H9 (cell line): ENCODE measurements around the gene POU2F3. TPM values are rescaled to one million over a fixed set of nuclear protein-coding genes. Genes with fewer than 3 reads are reported as not detected.

Experiments
- DNase-seq: peaks from one replicate; pipeline ENCODE4 v3.0.0-alpha.2; 2017
- H2AFZ ChIP-seq: one replicate; pipeline ENCODE4 v1.6.1; 2013; ENCODE audit warnings: mild to moderate bottlenecking, low read length, control low read depth, moderate library complexity
- H2AK5ac ChIP-seq: 2 replicates; pipeline ENCODE4 v1.6.1; 2013; ENCODE audit warnings: low read length, control low read depth, mixed read lengths; ENCODE audit not compliant: insufficient read length
- H2BK120ac ChIP-seq: one replicate; pipeline ENCODE4 v1.6.1; 2013; ENCODE audit warnings: low read depth, mild to moderate bottlenecking, low read length, control low read depth, inconsistent platforms; ENCODE audit not compliant: poor library complexity, severe bottlenecking
- H2BK12ac ChIP-seq: 2 replicates; pipeline ENCODE4 v1.6.1; 2013; ENCODE audit warnings: low read length, control low read depth, mixed read lengths, low read depth; ENCODE audit not compliant: insufficient read length
- H2BK15ac ChIP-seq: 2 replicates; pipeline ENCODE4 v1.6.1; 2013; ENCODE audit warnings: low read depth, low read length, control low read depth
- H2BK20ac ChIP-seq: one replicate; pipeline ENCODE4 v1.6.1; 2013; ENCODE audit warnings: low read depth, mild to moderate bottlenecking, low read length, control low read depth, inconsistent platforms; ENCODE audit not compliant: poor library complexity, severe bottlenecking
- H2BK5ac ChIP-seq: 2 replicates; pipeline ENCODE4 v1.6.1; 2013; ENCODE audit warnings: low read length, control low read depth, mixed read lengths; ENCODE audit not compliant: insufficient read length
- H3K14ac ChIP-seq: 2 replicates; pipeline ENCODE4 v1.6.1; 2013; ENCODE audit warnings: low read length, control low read depth; ENCODE audit not compliant: insufficient read depth
- H3K18ac ChIP-seq: 2 replicates; pipeline ENCODE4 v1.6.1; 2013; ENCODE audit warnings: low read depth, mild to moderate bottlenecking, mixed read lengths, low read length, control low read depth; ENCODE audit not compliant: insufficient read length
- H3K23ac ChIP-seq: 2 replicates; pipeline ENCODE4 v1.6.1; 2013; ENCODE audit warnings: low read length, control low read depth, mixed read lengths, low read depth; ENCODE audit not compliant: insufficient read length
- H3K23me2 ChIP-seq: 2 replicates; pipeline ENCODE4 v1.6.1; 2013; ENCODE audit warnings: low read depth, mild to moderate bottlenecking, mixed read lengths, low read length, control low read depth; ENCODE audit not compliant: insufficient read length, poor library complexity, severe bottlenecking
- H3K27ac ChIP-seq: 2 replicates; pipeline ENCODE4 v1.5.1; 2013; ENCODE audit warnings: low read length, control low read depth, mixed read lengths, low read depth; ENCODE audit not compliant: insufficient read length
- H3K27me3 ChIP-seq: 2 replicates; pipeline ENCODE4 v1.6.1; 2013; ENCODE audit warnings: low read length, control low read depth, inconsistent platforms; ENCODE audit not compliant: insufficient read depth
- H3K4ac ChIP-seq: 2 replicates; pipeline ENCODE4 v1.6.1; 2013; ENCODE audit warnings: low read depth, mild to moderate bottlenecking, control low read depth, inconsistent platforms, low read length, moderate library complexity
- H3K4me1 ChIP-seq: 2 replicates; pipeline ENCODE4 v1.6.1; 2013; ENCODE audit warnings: low read length, control low read depth, inconsistent platforms; ENCODE audit not compliant: insufficient read depth
- H3K4me2 ChIP-seq: 2 replicates; pipeline ENCODE4 v1.6.1; 2013; ENCODE audit warnings: low read length, control low read depth, mixed read lengths; ENCODE audit not compliant: insufficient read length, insufficient read depth
- H3K56ac ChIP-seq: 2 replicates; pipeline ENCODE4 v1.6.1; 2013; ENCODE audit warnings: low read depth, mild to moderate bottlenecking, mixed read lengths, low read length, control low read depth; ENCODE audit not compliant: insufficient read length
- H3K79me1 ChIP-seq: 2 replicates; pipeline ENCODE4 v1.6.1; 2013; ENCODE audit warnings: low read depth, mild to moderate bottlenecking, moderate library complexity, low read length, control low read depth, inconsistent platforms; ENCODE audit not compliant: insufficient read depth, poor library complexity, severe bottlenecking
- H3K79me2 ChIP-seq: 2 replicates; pipeline ENCODE4 v1.6.1; 2013; ENCODE audit warnings: low read length, control low read depth, inconsistent platforms; ENCODE audit not compliant: insufficient read depth
- H3K9ac ChIP-seq: 2 replicates; pipeline ENCODE4 v1.6.1; 2013; ENCODE audit warnings: low read length, control low read depth, mixed read lengths; ENCODE audit not compliant: insufficient read length; ENCODE audit errors: extremely low read depth
- H3K9me3 ChIP-seq: one replicate; pipeline ENCODE4 v1.6.1; 2013; ENCODE audit warnings: low read depth, low read length, inconsistent platforms; ENCODE audit not compliant: control insufficient read depth
- H3T11ph ChIP-seq: one replicate; pipeline ENCODE4 v1.6.1; 2013; ENCODE audit warnings: mild to moderate bottlenecking, low read length, control low read depth, inconsistent platforms
- H4K20me1 ChIP-seq: one replicate; pipeline ENCODE4 v1.6.1; 2013; ENCODE audit not compliant: control insufficient read depth, insufficient read length, insufficient read depth
- H4K5ac ChIP-seq: 2 replicates; pipeline ENCODE4 v1.6.1; 2013; ENCODE audit warnings: low read depth, mild to moderate bottlenecking, mixed read lengths, low read length, control low read depth; ENCODE audit not compliant: insufficient read length
- H4K8ac ChIP-seq: replicated peaks from 2 replicates; pipeline ENCODE4 v1.6.1; 2013; ENCODE audit warnings: low read length, control low read depth, mixed read lengths, low read depth; ENCODE audit not compliant: insufficient read length
- H4K91ac ChIP-seq: 2 replicates; pipeline ENCODE4 v1.6.1; 2013; ENCODE audit warnings: low read depth, mild to moderate bottlenecking, moderate library complexity, mixed read lengths, low read length, control low read depth; ENCODE audit not compliant: insufficient read length
- H3K27ac Mint-ChIP-seq, 3 experiments: 2 replicates in 2 of 3; 3 replicates in 1 of 3; pipeline ENCODE4 v1.8.0; 2020 to 2021; ENCODE audit warnings: mixed read lengths in 3 of 3, mild to moderate bottlenecking in 1 of 3, moderate library complexity in 1 of 3
- H3K27me3 Mint-ChIP-seq: 2 replicates; pipeline ENCODE4 v1.8.0; 2021; ENCODE audit warnings: low read depth, mild to moderate bottlenecking, moderate library complexity, mixed read lengths
- H3K36me3 Mint-ChIP-seq, 3 experiments: 2 replicates in 2 of 3; 3 replicates in 1 of 3; pipeline ENCODE4 v1.8.0; 2020 to 2021; ENCODE audit warnings: low read depth in 3 of 3, mixed read lengths in 3 of 3; ENCODE audit not compliant: insufficient read depth in 1 of 3
- H3K4me1 Mint-ChIP-seq, 2 experiments: 2 replicates each; pipeline ENCODE4 v1.8.0; 2020; ENCODE audit warnings: mixed read lengths in 2 of 2
- H3K4me3 Mint-ChIP-seq, 2 experiments: 2 replicates in 1 of 2; 3 replicates in 1 of 2; pipeline ENCODE4 v1.8.0; 2020 to 2021; ENCODE audit warnings: mild to moderate bottlenecking in 2 of 2, mixed read lengths in 2 of 2, moderate library complexity in 1 of 2
- H3K9me3 Mint-ChIP-seq, 2 experiments: 2 replicates in 1 of 2; 3 replicates in 1 of 2; pipeline ENCODE4 v1.8.0; 2020; ENCODE audit warnings: mild to moderate bottlenecking in 2 of 2, mixed read lengths in 2 of 2, moderate library complexity in 1 of 2
- CTCF ChIP-seq: fragments of 200-600 bp; sonication (generic); conservative IDR thresholded peaks from 3 replicates; pipeline ENCODE4 v1.8.0; 2021; ENCODE audit warnings: antibody characterized with exemption, mild to moderate bottlenecking
- WGBS: extraction: QIAGEN DNeasy Blood & Tissue Kit; methylation state at CpG from one replicate; pipeline ENCODE4 v1.1.7; 2013; ENCODE audit warnings: missing lambda C conversion rate, low lambda C conversion rate, mixed read lengths; ENCODE audit not compliant: insufficient read length; ENCODE audit errors: extremely low coverage; 5-methylcytosine and 5-hydroxymethylcytosine counted together
- total RNA-seq: library from RNA; stranded (reverse); gene quantifications from 2 replicates; pipeline ENCODE4 v1.2.1, GENCODE V29; 2021

Gene POU2F3
- total RNA-seq, 1 experiment from 2014 or later = 1.1 TPM

- peaks cover 20 to 26% of the 10 kb centered on the region in 2 experiments for H3K4me1 Mint-ChIP-seq
- H3K27ac Mint-ChIP-seq = no peak overlapping the region
- no peaks in the 10 kb centered on the region for H4K20me1 ChIP-seq
- H3T11ph ChIP-seq = no peak overlapping the region
- H2AFZ ChIP-seq = no peak overlapping the region
- H2BK12ac ChIP-seq = no peak overlapping the region
- H4K5ac ChIP-seq = no peak overlapping the region
- H3K9me3 ChIP-seq = no peaks in the 10 kb centered on the region
- no peak overlapping the region for H3K27ac ChIP-seq
- peaks cover 3 to 9% (median 8%) of the 10 kb centered on the region in 3 experiments; a peak in 5 of 7 replicates for H3K36me3 Mint-ChIP-seq
- no peaks in the 10 kb centered on the region for H3K27me3 Mint-ChIP-seq
- no peak overlapping the region for H3K23ac ChIP-seq
- H2BK120ac ChIP-seq = no peak overlapping the region
- no peak overlapping the region for H3K56ac ChIP-seq
- no peaks in the 10 kb centered on the region for H3K27me3 ChIP-seq
- no peak overlapping the region for H3K14ac ChIP-seq
- no peak overlapping the region for H4K91ac ChIP-seq
- H3K9me3 Mint-ChIP-seq = no peaks in the 10 kb centered on the region
- no peak overlapping the region for H3K18ac ChIP-seq
- H2BK5ac ChIP-seq = no peak overlapping the region
- no peak overlapping the region for H3K4me2 ChIP-seq
- H2BK20ac ChIP-seq = no peak overlapping the region
- no peak overlapping the region for H3K4me3 Mint-ChIP-seq
- H3K79me1 ChIP-seq = no peaks in the 10 kb centered on the region
- no peak overlapping the region for H4K8ac ChIP-seq
- no CpG with 5 or more reads among the region's 1 CpG for WGBS
- DNase-seq = no peak
- peaks cover 4% of the 10 kb centered on the region for H3K79me2 ChIP-seq
- H2AK5ac ChIP-seq = no peak overlapping the region
- H3K23me2 ChIP-seq = peaks cover 17% of the 10 kb centered on the region
- no peak overlapping the region for H2BK15ac ChIP-seq
- no peak for TF ChIP-seq CTCF
- no peak overlapping the region for H3K9ac ChIP-seq
- 0 out of 2 replicates have a peak, but pooled peaks cover under 1% of the 10 kb centered on the region for H3K4me1 ChIP-seq
- no peak overlapping the region for H3K4ac ChIP-seq
Observed at GRCh38 chr11:120334332-120334731, 94.4 kb downstream of the POU2F3 start.
